ENCODE measurements around the gene KRTAP5-6.

Gene KRTAP5-6

DNA sequence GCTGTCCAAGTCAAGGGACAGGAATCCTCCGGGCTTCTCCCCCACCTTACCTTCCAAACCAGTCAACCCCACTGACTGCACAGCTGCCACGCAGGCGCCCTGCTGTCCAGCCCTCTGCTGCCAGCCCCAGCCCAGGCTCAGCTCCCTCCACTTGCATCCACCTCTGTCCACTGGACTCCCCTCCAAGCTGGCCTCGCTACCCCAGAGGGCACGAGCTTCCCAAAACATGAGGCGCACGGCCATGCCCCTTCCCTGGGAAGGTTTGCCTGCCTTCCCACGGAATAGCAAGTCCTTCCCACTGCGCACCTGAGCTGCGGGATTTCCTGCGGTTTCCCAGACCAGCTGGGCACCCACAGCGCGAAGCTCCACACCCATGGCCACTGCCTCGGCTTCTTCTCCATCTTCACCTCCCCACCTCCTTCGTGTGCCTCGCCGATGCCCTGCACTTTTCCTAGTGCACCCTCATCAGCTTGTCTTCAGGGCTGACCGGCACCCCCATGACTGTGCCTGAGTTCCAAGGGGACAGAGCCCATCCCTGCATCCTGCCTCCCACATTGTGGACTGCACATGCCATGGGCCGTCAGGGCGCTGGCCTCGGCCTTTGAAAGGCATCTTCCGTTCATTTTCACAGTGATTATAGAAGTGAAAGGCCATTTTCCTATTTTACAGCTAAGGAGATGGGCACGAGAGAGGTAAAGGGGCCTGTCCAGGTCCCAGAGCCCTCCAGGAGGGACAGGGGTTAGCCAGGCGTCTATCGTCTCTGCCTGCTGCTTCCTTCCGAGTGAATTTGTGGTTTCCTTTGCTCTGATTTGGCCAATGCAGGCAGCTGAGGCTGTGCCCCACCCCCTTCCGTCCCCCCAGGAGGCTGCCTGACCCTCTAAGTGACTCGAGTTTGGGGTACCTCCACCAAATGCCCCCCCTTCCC, 37.0 kb downstream of the KRTAP5-6 start:
- no peak for DNase-seq (ENCODE audit: low spot score)

- DNase-seq (ENCODE audit: low spot score): no peak
Measured at GRCh38 chr11:1734641-1735081, 37.7 kb downstream of the KRTAP5-6 start.

DNA sequence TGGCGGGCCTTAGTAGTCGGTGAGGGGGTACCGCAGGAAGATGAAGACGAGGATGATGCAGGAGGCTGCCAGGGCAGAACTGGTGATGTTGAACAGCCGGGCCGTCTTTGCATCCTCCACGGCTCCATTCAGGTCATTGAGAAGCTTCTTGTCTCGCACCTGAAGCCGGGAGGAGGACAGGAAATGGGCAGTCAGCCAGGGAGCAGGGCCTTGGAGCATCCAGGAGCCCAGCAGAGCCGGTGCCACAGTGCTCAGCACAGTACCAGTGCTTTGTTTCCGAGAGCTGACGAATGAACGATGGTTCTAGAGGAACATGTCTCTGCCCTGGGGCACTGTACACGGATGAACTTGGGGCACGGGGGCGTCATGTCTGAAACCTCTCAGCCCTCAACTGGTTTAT, 38.3 kb downstream of the KRTAP5-6 start:
- no peak for DNase-seq (ENCODE audit: low spot score)

- DNase-seq (ENCODE audit: low spot score): no peak
Measured at GRCh38 chr11:1736447-1736992, 39.5 kb downstream of the KRTAP5-6 start.

GRCh38 chr11:1737080-1737757, 40.2 kb downstream of the KRTAP5-6 start:
- DNase-seq (ENCODE audit: low spot score): no peak

DNA sequence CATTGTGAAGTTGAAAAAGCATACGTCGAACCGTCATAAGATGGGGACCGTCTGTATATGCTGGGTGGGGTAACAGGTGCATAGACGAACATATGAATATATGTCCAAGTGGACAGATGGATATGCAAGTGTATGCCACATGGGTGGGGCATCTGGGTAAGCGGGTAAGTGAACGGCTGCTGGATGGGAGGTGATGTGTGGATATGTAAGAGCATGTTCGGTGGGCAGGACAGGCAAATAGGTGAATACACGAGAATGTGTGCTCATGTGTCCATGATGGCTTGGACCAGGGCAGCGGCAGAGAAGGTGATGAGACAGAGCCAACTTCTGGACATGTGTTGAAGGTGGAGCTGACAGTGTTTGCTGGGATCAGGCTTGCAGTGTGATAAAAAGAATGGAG, 41.4 kb downstream of the KRTAP5-6 start:
- no peak for DNase-seq (ENCODE audit: low spot score)

GRCh38 chr11:1739576-1739975, 42.6 kb downstream of the KRTAP5-6 start:
- DNase-seq (ENCODE audit: low spot score): no peak

GRCh38 chr11:1740786-1741530, 44.0 kb downstream of the KRTAP5-6 start:
- no peak for DNase-seq (ENCODE audit: low spot score)

- DNase-seq (ENCODE audit: low spot score): no peak
Measured at GRCh38 chr11:1741741-1742140, 44.7 kb downstream of the KRTAP5-6 start.

DNA sequence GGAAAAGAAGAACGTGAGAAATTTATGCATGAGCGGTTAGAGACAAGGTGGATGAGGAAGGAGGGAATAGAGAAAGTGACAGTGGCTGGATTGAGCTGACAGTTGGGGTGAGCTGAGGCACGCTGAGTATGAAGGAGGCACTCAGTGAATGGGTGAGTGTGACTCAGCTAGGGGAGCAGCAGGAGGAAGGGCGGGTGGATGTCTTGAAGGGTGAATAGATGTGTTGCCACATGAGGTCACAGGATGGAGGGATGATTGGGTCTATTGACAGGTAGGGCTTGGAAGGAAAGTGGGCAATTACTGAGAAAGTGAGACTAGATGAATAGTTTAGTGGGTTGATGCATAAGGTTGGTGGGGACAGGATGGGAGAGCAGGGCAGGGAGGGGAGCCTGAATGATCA, 45.4 kb downstream of the KRTAP5-6 start:
- DNase-seq (ENCODE audit: low spot score): no peak

- DNase-seq (ENCODE audit: low spot score): no peak
Measured at GRCh38 chr11:1742869-1743584, 46.0 kb downstream of the KRTAP5-6 start.

DNA sequence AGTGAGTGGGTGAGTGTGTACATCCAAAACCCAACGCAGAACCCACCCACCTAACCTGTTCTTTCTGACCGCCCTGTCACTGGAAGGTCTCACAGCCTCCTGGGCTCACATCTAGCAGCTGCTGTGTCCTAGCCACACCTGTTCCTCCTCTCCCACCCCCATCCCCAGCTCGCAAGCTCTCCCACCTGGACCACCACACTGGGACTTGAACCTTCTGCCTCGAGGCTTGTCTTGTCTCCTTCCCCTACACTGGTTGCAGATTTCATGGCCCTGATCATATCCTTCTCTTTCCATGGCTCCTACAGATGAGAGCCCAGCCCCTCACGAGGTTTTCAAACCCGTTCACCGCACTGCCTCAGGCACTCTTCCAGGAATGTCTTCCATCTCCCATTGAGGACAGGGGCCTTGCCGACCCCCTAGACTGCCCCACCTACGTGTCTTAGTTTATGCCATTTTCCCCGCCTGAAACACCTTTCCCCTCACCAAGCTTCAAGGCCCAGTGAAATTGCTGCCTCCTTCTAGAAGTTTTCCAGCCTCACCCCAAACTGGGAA, 46.7 kb downstream of the KRTAP5-6 start:
- DNase-seq (ENCODE audit: low spot score): no peak

DNA sequence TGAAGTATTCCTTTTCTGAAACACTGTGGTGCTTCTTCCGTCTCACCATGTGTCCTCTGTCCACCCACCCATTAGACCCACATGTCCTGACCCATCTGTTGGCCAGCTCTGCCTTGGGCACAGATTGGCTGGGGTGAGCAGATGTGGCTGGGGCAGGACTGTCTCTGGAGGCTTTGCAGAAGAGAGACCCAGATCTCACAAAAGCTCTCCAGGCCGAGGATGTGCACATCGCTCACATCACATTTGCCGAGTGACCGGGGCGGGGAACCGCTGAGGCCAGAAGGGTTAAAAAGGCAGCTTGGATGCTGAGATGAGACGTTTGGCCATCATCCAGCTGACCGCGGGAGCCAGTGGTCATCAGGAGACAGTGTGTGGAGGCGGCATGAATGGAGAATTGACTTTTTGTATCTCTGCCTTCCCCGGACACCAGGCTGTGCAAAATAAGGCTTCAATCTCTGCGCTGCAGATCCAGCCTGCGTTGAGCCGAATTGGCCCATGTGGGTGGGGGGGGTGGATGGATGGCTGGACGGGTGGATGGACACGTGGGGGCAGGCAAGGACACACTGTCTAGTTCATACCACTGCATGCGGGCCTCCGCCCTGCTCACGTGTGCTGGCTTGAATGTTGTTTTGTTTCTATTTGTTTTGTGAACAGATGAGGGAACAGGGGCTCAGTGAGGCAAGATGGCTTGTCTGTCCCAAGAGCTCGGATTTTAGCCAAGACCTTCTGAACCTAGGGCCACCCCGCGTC, 47.3 kb downstream of the KRTAP5-6 start:
- DNase-seq (ENCODE audit: low spot score): no peak

GRCh38 chr11:1744891-1745700, 48.1 kb downstream of the KRTAP5-6 start:
- no peak for DNase-seq (ENCODE audit: low spot score)

- no peak for DNase-seq (ENCODE audit: low spot score)
Measured at GRCh38 chr11:1745701-1746320, 48.8 kb downstream of the KRTAP5-6 start.

- no peak for DNase-seq (ENCODE audit: low spot score)
Measured at GRCh38 chr11:1746511-1746931, 49.5 kb downstream of the KRTAP5-6 start.

- DNase-seq (ENCODE audit: low spot score): no peak
Measured at GRCh38 chr11:1746956-1747752, 50.2 kb downstream of the KRTAP5-6 start.

Measured in HuH-7.5 (cell line).